ENCODE results near the gene C9orf50.

Gene C9orf50

GRCh38 chr9:129631674-129632129 is 10.8 kb upstream of the C9orf50 start:
- DNase-seq (ENCODE audit: low read depth): no peak

DNA sequence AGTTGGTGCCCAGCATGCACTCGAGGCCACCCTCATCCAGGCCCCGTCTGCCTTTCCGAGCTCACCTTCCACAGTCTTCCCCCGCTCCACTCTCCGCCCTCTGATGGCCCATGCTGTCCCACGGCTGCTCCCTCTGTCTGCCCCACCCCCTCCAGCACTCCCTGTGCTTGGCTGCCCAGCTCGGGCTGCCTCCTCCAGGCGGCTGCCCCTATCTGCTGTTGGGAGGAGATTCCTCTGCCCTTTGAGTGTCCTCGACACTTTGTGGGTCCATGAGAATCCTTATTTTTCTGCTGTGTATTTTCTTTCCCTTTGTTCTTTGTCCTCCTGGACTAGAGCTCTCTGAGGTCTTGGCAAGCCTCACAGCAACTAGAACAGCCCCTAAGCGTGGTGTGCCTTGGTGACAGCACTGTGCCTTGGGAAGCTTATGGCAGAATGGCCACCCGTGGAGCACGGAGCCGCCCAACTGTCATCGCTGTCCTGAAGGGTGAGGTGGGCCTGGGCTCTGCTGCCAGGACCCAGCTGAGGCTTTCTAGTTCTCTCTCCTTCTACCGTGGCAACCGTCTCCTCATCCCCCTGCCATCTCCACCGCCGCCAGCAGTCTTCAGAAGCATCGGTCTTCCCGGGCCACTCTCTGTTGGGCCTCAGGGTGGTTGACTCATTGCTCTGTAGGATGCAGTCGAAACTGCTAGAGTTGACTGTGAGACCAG is 10.2 kb upstream of the C9orf50 start:
- no peak for DNase-seq (ENCODE audit: low read depth)

DNA sequence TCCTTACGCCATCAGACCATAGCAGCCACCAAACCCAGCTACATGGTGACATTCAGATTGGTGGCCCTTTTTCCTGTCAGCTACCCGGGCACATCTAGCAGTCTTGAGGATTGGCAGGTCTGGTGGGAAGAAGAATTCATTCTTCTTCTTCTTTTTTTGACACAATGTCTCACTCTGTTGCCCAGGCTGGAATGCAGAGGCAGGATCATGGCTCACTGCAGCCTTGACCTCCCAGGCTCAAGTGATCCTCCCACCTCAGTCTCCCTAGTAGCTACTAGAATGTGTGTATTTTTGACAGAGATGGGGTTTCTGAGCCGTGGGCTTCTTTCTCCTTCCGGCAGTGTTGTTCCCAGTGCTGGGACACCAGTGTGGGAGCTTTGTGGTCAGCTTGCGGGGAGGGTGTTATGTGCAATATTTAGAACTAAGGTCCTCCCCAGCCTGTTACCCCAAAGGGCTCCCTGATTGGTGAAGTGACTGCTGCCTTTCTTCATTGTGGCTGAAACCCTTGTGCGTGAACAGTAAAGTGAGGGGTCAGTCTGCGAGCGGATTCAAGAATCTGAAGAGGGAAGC is 8.4 kb upstream of the C9orf50 start:
- DNase-seq (ENCODE audit: low read depth): no peak

DNA sequence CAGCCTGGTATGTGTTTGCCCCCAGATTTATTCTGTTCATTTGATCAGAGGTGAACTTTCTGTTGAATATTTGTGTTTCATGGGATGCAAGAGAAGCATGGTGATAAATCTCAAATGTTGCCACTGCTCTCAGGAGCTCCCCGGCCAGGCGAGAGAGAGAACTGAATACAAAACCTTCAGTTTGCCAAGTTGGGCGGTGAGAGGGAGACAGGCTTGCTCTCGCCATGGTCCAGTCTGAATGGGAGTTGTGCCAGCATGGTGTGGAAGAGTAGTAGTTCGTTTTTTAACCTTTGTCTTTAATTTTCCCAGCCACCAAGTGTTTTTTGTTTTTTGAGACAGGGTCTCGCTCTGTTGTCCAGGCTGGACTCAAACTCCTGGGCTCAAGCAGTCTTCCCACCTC is 7.8 kb upstream of the C9orf50 start:
- no peak for DNase-seq (ENCODE audit: low read depth)

- DNase-seq (ENCODE audit: low read depth): no peak
Measured at GRCh38 chr9:129627556-129628440, 6.9 kb upstream of the C9orf50 start.

DNA sequence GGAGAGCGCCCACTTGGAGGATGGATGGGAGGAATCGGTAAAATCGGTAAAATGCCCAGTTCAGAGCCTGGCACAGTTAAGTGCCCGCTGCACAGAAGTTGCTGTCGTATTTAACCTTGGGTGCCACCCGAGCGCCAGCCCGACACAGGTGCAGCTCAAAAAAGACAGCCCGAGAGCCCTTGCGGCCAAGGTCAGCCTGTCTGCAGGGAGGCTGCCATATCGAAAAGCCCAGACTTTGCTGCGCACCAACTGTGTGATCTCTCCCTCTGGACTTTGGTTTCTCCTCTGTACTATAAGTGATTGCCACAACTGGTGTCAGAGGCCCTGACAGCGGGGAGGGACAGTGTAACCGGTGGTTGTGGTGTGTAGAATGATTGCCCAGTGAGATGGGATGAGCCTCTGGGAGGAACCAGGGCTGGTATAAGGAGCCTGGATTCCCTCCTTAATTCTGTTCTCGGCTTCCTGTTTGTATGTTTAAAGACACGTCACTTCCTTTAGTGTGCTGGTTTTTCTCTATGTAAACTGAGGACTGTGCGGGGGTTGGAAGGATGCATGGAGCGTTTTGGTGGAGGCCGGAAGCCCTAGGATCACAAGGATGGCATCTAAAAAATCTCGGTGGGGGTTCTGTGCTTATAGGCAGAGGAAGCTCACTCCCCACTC is 5.9 kb upstream of the C9orf50 start:
- no peak for DNase-seq (ENCODE audit: low read depth)

GRCh38 chr9:129626079-129626624 is 5.3 kb upstream of the C9orf50 start, which contains the start of gene NTMT1:
NTMT1 (plus strand) TSS chr9:129626163; CDS start chr9:129632704, 6,541 bp downstream.
- peak; percentile 83 for DNase-seq (ENCODE audit: low read depth)

GRCh38 chr9:129624947-129625346 is 4.0 kb upstream of the C9orf50 start:
- DNase-seq (ENCODE audit: low read depth): no peak

DNA sequence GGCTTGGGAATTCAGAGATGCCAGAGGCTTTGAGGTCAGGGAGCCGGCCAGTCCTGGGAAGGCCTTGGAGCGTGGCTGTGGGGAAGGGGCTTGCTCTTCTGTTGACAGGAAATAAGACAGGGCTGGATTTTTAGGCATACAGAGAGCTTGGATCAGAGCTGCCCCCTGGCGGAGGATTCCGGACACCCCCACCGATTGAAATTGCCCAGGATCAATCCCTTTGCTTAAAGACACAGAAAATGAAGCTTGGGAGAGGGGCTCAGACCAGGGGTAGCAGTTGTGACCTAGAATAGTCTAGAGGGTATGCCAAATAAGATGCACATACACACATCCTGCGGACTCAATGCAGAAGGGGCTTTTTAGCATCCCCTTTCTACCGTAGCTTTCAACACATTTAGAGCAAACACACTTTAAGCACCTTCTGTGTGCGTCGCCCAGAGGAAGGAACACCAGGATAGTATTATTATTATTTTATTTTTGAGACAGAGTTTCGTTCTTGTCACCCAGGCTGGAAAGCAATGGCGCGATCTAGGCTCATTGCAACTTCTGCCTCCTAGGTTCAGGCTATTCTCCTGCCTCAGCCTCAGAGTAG is 3.4 kb upstream of the C9orf50 start:
- peak; percentile 48 for DNase-seq (ENCODE audit: low read depth)

DNA sequence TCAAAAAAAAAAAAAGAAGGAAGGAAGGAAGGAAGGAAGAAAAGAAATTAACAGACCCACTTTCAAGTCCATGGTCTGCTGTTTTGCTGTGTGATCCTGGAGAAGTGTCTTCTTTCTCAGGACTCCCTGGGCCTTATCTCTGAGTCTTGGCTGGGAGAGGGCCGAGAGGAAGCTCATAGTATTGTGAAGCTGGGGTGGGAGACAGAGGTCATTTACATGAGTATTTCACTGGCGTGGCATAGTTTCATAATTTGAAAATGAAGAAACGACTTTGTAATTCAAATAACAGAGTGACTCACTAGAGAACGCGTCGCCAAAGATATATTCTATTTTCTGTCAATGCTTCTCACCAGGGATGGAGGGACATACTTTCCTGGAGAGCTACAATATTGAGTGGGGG is 2.4 kb upstream of the C9orf50 start:
- no peak for DNase-seq (ENCODE audit: low read depth)

- no peak for DNase-seq (ENCODE audit: low read depth)
Measured at GRCh38 chr9:129619787-129620668, 873 bp downstream of the C9orf50 start.

GRCh38 chr9:129617167-129617566 is 3.7 kb downstream of the C9orf50 start:
- DNase-seq (ENCODE audit: low read depth): no peak

DNA sequence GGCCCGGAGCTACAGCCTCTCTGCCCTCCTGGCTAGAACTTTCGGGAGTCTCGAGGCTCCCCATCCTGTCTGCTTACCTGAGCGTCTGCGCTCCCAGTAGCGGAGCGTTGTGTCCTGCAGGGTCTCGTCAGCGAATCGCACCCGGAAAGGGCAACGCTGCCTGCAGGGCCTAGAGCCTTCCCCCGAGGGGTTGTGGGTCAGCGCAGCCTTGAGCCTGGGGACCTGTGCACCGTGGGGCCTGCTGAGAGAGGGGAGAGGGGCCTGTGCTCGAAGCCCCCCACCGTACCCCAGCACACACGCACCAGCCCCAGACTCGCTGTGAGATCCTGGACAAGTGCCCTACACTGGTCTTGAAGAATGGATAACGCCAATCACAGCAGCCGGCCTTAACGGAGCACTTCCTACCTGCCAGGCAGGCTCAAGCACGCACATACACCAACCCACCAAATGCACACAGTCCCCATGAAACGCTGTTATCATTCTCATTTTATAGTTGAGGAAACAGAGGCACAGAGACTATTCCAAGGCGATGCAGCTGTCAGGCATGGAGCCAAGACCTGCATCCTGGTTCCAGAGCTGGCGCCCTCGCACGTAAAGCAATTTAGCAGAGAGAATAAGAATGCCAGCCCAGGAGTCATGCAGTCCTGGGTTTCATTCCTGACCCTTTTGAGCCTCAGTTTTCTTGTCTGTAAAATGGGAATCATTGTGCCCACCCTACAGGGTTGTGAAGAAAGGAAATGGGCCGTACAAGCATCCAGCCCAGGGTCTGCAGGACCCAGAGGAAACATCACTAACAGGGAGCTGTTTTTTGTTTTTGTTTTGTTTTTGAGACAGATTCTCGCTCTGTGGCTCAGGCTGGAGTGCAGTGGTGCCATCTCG is 5.3 kb downstream of the C9orf50 start:
- DNase-seq (ENCODE audit: low read depth): no peak

DNA sequence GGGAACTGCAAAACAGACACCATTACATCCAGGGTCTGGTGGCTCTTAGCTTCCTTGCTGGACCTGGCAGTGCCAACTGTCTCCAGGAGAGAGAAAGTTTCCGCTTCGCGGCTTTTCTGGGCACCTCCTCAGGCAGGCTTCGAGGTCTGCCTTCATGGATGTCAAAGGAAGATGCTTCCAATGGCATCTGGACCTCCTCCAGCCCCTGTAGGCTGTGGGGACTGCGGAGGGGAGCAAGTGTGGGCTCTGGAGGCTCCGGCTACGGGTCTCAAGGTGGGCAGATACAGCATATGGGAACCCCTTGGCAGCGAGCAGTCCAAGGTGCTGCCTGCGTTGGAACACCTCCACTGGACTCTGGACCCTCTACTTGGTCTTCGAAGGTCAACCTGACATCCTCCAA is 6.0 kb downstream of the C9orf50 start:
- no peak for DNase-seq (ENCODE audit: low read depth)

DNA sequence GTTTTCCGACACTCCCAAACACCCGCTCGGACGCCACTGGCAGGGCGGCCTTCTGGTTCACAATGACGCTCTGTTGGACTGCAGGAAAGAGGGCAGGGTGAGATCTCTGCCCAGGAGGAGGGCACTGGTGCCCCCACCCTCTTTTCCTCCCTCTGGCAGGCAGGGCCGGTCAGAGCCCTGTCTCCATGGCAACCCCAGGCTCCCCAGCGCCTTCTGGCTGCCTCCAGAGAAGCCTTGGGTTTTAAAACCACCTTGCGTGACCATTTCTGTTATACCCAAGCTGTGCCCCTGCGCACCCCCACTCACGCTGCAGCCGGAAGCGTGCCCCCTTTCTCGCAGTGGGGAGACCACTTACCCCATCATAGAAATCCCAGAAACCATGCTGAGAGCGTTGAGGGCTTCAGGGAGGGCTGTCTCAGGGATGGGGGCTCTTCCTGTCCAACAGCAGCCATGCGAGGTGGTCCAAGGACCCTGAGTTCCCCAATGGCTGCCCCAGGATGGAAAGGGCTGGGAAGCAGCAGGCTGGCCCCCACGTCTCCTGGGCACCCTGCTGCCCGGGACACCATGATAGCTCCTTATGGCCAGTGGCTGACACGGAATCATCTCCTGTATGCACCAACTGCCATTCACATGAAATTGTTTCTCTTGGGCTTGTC is 7.3 kb downstream of the C9orf50 start:
- no peak for DNase-seq (ENCODE audit: low read depth)

- no peak for DNase-seq (ENCODE audit: low read depth)
Measured at GRCh38 chr9:129612815-129613519, 7.9 kb downstream of the C9orf50 start.

DNA sequence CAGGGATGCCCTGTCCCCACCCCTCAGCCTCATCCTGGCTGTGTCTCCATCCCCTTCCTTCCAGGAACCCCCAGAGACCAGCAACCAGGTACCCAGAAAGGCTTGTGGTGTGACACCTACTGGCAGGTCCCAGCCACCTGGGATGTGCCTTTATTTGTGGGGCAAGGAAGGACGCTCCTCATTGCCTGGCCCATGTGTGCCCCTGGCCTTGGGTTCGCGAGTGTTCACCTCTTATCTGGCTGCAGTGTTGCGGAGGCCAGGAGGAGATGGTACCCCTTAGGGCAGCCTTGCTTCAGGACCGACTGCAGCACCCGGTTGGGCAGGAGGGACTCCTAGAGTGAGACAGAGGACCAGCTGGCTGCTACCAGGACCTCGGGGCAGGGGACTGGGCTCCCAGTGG is 8.8 kb downstream of the C9orf50 start:
- no peak for DNase-seq (ENCODE audit: low read depth)

DNA sequence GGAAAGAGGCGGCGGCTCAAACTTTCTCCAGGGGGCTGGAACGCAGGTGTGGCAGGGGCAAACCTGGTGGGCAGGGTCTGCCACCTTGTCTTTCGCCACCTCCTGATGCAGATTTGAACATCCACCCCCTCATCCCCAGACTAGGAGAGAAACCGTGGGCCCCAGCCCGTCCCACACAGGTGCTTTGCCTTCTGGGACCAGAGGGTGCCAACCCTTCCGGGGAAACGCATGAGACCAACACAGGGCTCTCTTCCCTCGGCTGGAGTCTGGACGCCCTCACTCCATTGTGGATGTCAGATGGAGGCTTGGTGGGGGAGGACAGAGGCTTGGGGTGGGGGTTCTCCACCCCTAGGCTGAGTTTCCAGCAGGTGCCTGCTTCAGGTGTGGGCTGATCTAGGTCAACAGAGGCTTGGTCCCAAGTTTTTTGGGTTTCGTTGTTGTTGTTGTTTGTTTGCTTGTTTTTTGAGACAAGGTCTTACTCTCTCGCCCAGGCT is 9.5 kb downstream of the C9orf50 start:
- no peak for DNase-seq (ENCODE audit: low read depth)
